ENCODE data around the gene CD8B2. TPM values are rescaled to one million over a fixed set of nuclear protein-coding genes. Genes with fewer than 3 reads are reported as not detected.

CD8B2 gene
- polyA plus RNA-seq, 2 of the 4 experiments (the other 2 are of a cell fraction): not detected

- no peak for TF ChIP-seq MAZ (IDR thresholded peaks at IDR 0.05; ENCODE audit: borderline replicate concordance, low read depth, low read length)
- TF ChIP-seq REST (IDR thresholded peaks at IDR 0.05): no peak
- no peak for TF ChIP-seq RAD21 (conservative IDR thresholded peaks at IDR 0.05 in 1 of 2, IDR thresholded peaks at IDR 0.05 in 1 of 2)
- TF ChIP-seq BCL3 (IDR thresholded peaks at IDR 0.05): no peak
- no peak for ATAC-seq
- Histone ChIP-seq H3K4me1 (no peaks in the 10 kb centered on the region), H3K4me3 (no peak overlapping the region), H3K27ac (no peak overlapping the region), H3K4me2 (no peak overlapping the region), H3K9me3 (no peaks in the 10 kb centered on the region)
- CTCF ChIA-PET: interaction anchor here (0.6 to 2.1 kb wide), 4 partner anchors 9 to 442 kb away, joined by 3 to 6 read pairs (median 4); no protein-coding TSS in a partner anchor
- POLR2A ChIA-PET: no interaction called here
- FAIRE-seq: no peak
- no peak for DNase-seq (ENCODE audit: low read depth in 1 of 2, low spot score in 1 of 2)
- 52% methylated on average over 14 of the region's 14 CpGs for WGBS (ENCODE audit: missing lambda C conversion rate)
Observed at GRCh38 chr2:106547164-106547903, 60.2 kb downstream of the CD8B2 start.

DNA sequence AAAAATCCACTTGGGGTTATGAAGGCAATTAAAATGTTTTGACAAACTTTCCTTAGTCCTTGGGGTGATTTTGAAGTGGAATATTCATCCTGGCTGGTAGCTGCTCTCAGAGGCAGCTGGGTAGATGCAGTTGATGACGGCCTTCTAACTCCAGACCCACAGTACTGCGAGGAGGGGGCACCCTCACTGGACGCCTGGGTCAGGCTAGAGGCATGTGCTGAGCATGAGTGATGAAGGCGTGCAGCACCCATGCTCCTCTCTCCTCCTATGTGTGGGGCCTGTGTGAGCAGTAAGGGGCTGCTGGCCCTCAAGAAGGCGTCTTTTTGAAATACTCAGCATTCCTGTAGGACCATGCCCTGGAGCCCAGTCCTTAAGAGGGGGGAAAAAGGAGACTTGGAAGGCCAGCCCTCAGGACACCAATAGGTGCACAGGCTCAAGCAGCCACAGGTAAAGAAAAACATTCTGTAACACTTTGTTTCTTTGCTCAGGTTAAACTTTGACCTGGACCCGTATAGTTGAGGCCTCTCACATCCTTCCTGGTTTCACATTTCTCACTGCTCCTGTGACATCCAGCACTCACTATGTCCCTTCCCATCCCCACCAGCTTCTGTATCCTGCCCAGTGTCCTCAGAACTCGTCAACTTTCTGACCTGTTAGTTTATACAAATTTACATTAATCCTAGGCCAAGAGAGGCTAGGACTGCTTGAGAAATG is 64.4 kb downstream of the CD8B2 start:
- Histone ChIP-seq H3K4me2 (no peak overlapping the region), H3K9me3 (no peaks in the 10 kb centered on the region), H3K27ac (no peak overlapping the region), H3K4me3 (no peak overlapping the region), H3K4me1 (no peaks in the 10 kb centered on the region)
- CTCF ChIA-PET: interaction anchor here (1.7 to 2.3 kb wide), 2 partner anchors 8 to 12 kb away, joined by 5 to 8 read pairs; no protein-coding TSS in a partner anchor
- DNase-seq (ENCODE audit: low read depth in 1 of 2, low spot score in 1 of 2) (no peak), ATAC-seq (no peak), FAIRE-seq (no peak)
- TF ChIP-seq EHF (CRISPR knock-in tag; IDR thresholded peaks at IDR 0.05) (no peak), FOSL2 (IDR thresholded peaks at IDR 0.05) (no peak), FOSL2 (CRISPR knock-in tag; IDR thresholded peaks at IDR 0.05) (no peak), NPAS2 (CRISPR knock-in tag; IDR thresholded peaks at IDR 0.05; ENCODE audit: borderline replicate concordance) (no peak), POLR2A (IDR thresholded peaks at IDR 0.05; ENCODE audit: low read length) (no peak), HMGXB4 (CRISPR knock-in tag; IDR thresholded peaks at IDR 0.05; ENCODE audit: borderline replicate concordance) (no peak), JUNB (IDR thresholded peaks at IDR 0.05) (no peak), BHLHE40 (IDR thresholded peaks at IDR 0.05; ENCODE audit: low read depth, low read length) (no peak), HOXB5 (CRISPR knock-in tag; IDR thresholded peaks at IDR 0.05) (no peak), NR3C1 (IDR thresholded peaks at IDR 0.05) (no peak), KDM1A (IDR thresholded peaks at IDR 0.05; ENCODE audit: low read depth) (no peak), TFCP2L1 (CRISPR knock-in tag; IDR thresholded peaks at IDR 0.05) (no peak), ZSCAN20 (CRISPR knock-in tag; IDR thresholded peaks at IDR 0.05) (no peak), EP300 (IDR thresholded peaks at IDR 0.05) (no peak), CBX8 (IDR thresholded peaks at IDR 0.05) (no peak), CBX2 (IDR thresholded peaks at IDR 0.05; ENCODE audit: borderline replicate concordance, low read depth) (no peak), CHD2 (IDR thresholded peaks at IDR 0.05; ENCODE audit: low read length, partially characterized antibody) (no peak), USF2 (IDR thresholded peaks at IDR 0.05) (no peak)
- TF ChIP-seq, protein P1, sequence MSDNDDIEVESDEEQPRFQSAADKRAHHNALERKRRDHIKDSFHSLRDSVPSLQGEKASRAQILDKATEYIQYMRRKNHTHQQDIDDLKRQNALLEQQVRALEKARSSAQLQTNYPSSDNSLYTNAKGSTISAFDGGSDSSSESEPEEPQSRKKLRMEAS (IDR thresholded peaks at IDR 0.05): no peak
- WGBS (ENCODE audit: missing lambda C conversion rate): 40% methylated on average over 7 of the region's 7 CpGs
- POLR2A ChIA-PET: no interaction called here

All from A549 (cell line).